Neural cell (in vitro differentiated cells): ENCODE results near the gene SCUBE1.

ENCODE experiments used
- POLR2AphosphoS5 ChIP-seq: IDR thresholded peaks from 2 replicates; pipeline ENCODE4 v1.6.1; 2012
- TF ChIP-seq, protein P1 (sequence below): fragments of 450-650 bp; IDR thresholded peaks from 2 replicates; pipeline ENCODE4 v1.5.1; 2014; ENCODE audit warnings: antibody characterized with exemption, mild to moderate bottlenecking, moderate library complexity; ENCODE audit not compliant: poor library complexity, severe bottlenecking

DNA sequence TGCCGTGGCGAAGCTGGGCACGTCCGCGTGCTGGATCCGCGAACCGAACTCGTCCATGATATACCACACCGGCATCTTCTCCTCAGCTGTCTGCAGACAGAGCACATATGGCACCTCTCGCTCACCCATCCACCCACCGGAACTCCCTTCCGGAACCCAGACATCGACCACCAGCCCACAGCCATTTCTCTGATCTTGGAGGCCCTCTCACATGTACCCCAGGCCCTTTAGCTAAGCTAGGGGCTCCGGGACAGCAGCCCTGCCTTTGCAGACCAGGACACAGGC is 163.3 kb downstream of the SCUBE1 start:
- TF ChIP-seq, protein P1, sequence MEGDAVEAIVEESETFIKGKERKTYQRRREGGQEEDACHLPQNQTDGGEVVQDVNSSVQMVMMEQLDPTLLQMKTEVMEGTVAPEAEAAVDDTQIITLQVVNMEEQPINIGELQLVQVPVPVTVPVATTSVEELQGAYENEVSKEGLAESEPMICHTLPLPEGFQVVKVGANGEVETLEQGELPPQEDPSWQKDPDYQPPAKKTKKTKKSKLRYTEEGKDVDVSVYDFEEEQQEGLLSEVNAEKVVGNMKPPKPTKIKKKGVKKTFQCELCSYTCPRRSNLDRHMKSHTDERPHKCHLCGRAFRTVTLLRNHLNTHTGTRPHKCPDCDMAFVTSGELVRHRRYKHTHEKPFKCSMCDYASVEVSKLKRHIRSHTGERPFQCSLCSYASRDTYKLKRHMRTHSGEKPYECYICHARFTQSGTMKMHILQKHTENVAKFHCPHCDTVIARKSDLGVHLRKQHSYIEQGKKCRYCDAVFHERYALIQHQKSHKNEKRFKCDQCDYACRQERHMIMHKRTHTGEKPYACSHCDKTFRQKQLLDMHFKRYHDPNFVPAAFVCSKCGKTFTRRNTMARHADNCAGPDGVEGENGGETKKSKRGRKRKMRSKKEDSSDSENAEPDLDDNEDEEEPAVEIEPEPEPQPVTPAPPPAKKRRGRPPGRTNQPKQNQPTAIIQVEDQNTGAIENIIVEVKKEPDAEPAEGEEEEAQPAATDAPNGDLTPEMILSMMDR = no peak
- no peak for TF ChIP-seq POLR2AphosphoS5
